H9 (cell line): ENCODE measurements around the gene TCTN2. TPM values are rescaled to one million over a fixed set of nuclear protein-coding genes. Genes with fewer than 3 reads are reported as not detected.

ENCODE experiments used
- DNase-seq: peaks from one replicate; pipeline ENCODE4 v3.0.0-alpha.2; 2017
- H2AFZ ChIP-seq: one replicate; pipeline ENCODE4 v1.6.1; 2013; ENCODE audit warnings: mild to moderate bottlenecking, low read length, control low read depth, moderate library complexity
- H2AK5ac ChIP-seq: 2 replicates; pipeline ENCODE4 v1.6.1; 2013; ENCODE audit warnings: low read length, control low read depth, mixed read lengths; ENCODE audit not compliant: insufficient read length
- H2BK120ac ChIP-seq: one replicate; pipeline ENCODE4 v1.6.1; 2013; ENCODE audit warnings: low read depth, mild to moderate bottlenecking, low read length, control low read depth, inconsistent platforms; ENCODE audit not compliant: poor library complexity, severe bottlenecking
- H2BK12ac ChIP-seq: 2 replicates; pipeline ENCODE4 v1.6.1; 2013; ENCODE audit warnings: low read length, control low read depth, mixed read lengths, low read depth; ENCODE audit not compliant: insufficient read length
- H2BK15ac ChIP-seq: 2 replicates; pipeline ENCODE4 v1.6.1; 2013; ENCODE audit warnings: low read depth, low read length, control low read depth
- H2BK20ac ChIP-seq: one replicate; pipeline ENCODE4 v1.6.1; 2013; ENCODE audit warnings: low read depth, mild to moderate bottlenecking, low read length, control low read depth, inconsistent platforms; ENCODE audit not compliant: poor library complexity, severe bottlenecking
- H2BK5ac ChIP-seq: 2 replicates; pipeline ENCODE4 v1.6.1; 2013; ENCODE audit warnings: low read length, control low read depth, mixed read lengths; ENCODE audit not compliant: insufficient read length
- H3K14ac ChIP-seq: 2 replicates; pipeline ENCODE4 v1.6.1; 2013; ENCODE audit warnings: low read length, control low read depth; ENCODE audit not compliant: insufficient read depth
- H3K18ac ChIP-seq: 2 replicates; pipeline ENCODE4 v1.6.1; 2013; ENCODE audit warnings: low read depth, mild to moderate bottlenecking, mixed read lengths, low read length, control low read depth; ENCODE audit not compliant: insufficient read length
- H3K23ac ChIP-seq: 2 replicates; pipeline ENCODE4 v1.6.1; 2013; ENCODE audit warnings: low read length, control low read depth, mixed read lengths, low read depth; ENCODE audit not compliant: insufficient read length
- H3K23me2 ChIP-seq: 2 replicates; pipeline ENCODE4 v1.6.1; 2013; ENCODE audit warnings: low read depth, mild to moderate bottlenecking, mixed read lengths, low read length, control low read depth; ENCODE audit not compliant: insufficient read length, poor library complexity, severe bottlenecking
- H3K27ac ChIP-seq: 2 replicates; pipeline ENCODE4 v1.5.1; 2013; ENCODE audit warnings: low read length, control low read depth, mixed read lengths, low read depth; ENCODE audit not compliant: insufficient read length
- H3K27me3 ChIP-seq: 2 replicates; pipeline ENCODE4 v1.6.1; 2013; ENCODE audit warnings: low read length, control low read depth, inconsistent platforms; ENCODE audit not compliant: insufficient read depth
- H3K4ac ChIP-seq: 2 replicates; pipeline ENCODE4 v1.6.1; 2013; ENCODE audit warnings: low read depth, mild to moderate bottlenecking, control low read depth, inconsistent platforms, low read length, moderate library complexity
- H3K4me1 ChIP-seq: 2 replicates; pipeline ENCODE4 v1.6.1; 2013; ENCODE audit warnings: low read length, control low read depth, inconsistent platforms; ENCODE audit not compliant: insufficient read depth
- H3K4me2 ChIP-seq: 2 replicates; pipeline ENCODE4 v1.6.1; 2013; ENCODE audit warnings: low read length, control low read depth, mixed read lengths; ENCODE audit not compliant: insufficient read length, insufficient read depth
- H3K56ac ChIP-seq: 2 replicates; pipeline ENCODE4 v1.6.1; 2013; ENCODE audit warnings: low read depth, mild to moderate bottlenecking, mixed read lengths, low read length, control low read depth; ENCODE audit not compliant: insufficient read length
- H3K79me1 ChIP-seq: 2 replicates; pipeline ENCODE4 v1.6.1; 2013; ENCODE audit warnings: low read depth, mild to moderate bottlenecking, moderate library complexity, low read length, control low read depth, inconsistent platforms; ENCODE audit not compliant: insufficient read depth, poor library complexity, severe bottlenecking
- H3K79me2 ChIP-seq: 2 replicates; pipeline ENCODE4 v1.6.1; 2013; ENCODE audit warnings: low read length, control low read depth, inconsistent platforms; ENCODE audit not compliant: insufficient read depth
- H3K9ac ChIP-seq: 2 replicates; pipeline ENCODE4 v1.6.1; 2013; ENCODE audit warnings: low read length, control low read depth, mixed read lengths; ENCODE audit not compliant: insufficient read length; ENCODE audit errors: extremely low read depth
- H3K9me3 ChIP-seq: one replicate; pipeline ENCODE4 v1.6.1; 2013; ENCODE audit warnings: low read depth, low read length, inconsistent platforms; ENCODE audit not compliant: control insufficient read depth
- H3T11ph ChIP-seq: one replicate; pipeline ENCODE4 v1.6.1; 2013; ENCODE audit warnings: mild to moderate bottlenecking, low read length, control low read depth, inconsistent platforms
- H4K20me1 ChIP-seq: one replicate; pipeline ENCODE4 v1.6.1; 2013; ENCODE audit not compliant: control insufficient read depth, insufficient read length, insufficient read depth
- H4K5ac ChIP-seq: 2 replicates; pipeline ENCODE4 v1.6.1; 2013; ENCODE audit warnings: low read depth, mild to moderate bottlenecking, mixed read lengths, low read length, control low read depth; ENCODE audit not compliant: insufficient read length
- H4K8ac ChIP-seq: replicated peaks from 2 replicates; pipeline ENCODE4 v1.6.1; 2013; ENCODE audit warnings: low read length, control low read depth, mixed read lengths, low read depth; ENCODE audit not compliant: insufficient read length
- H4K91ac ChIP-seq: 2 replicates; pipeline ENCODE4 v1.6.1; 2013; ENCODE audit warnings: low read depth, mild to moderate bottlenecking, moderate library complexity, mixed read lengths, low read length, control low read depth; ENCODE audit not compliant: insufficient read length
- H3K27ac Mint-ChIP-seq, 3 experiments: 2 replicates in 2 of 3; 3 replicates in 1 of 3; pipeline ENCODE4 v1.8.0; 2020 to 2021; ENCODE audit warnings: mixed read lengths in 3 of 3, mild to moderate bottlenecking in 1 of 3, moderate library complexity in 1 of 3
- H3K27me3 Mint-ChIP-seq: 2 replicates; pipeline ENCODE4 v1.8.0; 2021; ENCODE audit warnings: low read depth, mild to moderate bottlenecking, moderate library complexity, mixed read lengths
- H3K36me3 Mint-ChIP-seq, 3 experiments: 2 replicates in 2 of 3; 3 replicates in 1 of 3; pipeline ENCODE4 v1.8.0; 2020 to 2021; ENCODE audit warnings: low read depth in 3 of 3, mixed read lengths in 3 of 3; ENCODE audit not compliant: insufficient read depth in 1 of 3
- H3K4me1 Mint-ChIP-seq, 2 experiments: 2 replicates each; pipeline ENCODE4 v1.8.0; 2020; ENCODE audit warnings: mixed read lengths in 2 of 2
- H3K4me3 Mint-ChIP-seq, 2 experiments: 2 replicates in 1 of 2; 3 replicates in 1 of 2; pipeline ENCODE4 v1.8.0; 2020 to 2021; ENCODE audit warnings: mild to moderate bottlenecking in 2 of 2, mixed read lengths in 2 of 2, moderate library complexity in 1 of 2
- H3K9me3 Mint-ChIP-seq, 2 experiments: 2 replicates in 1 of 2; 3 replicates in 1 of 2; pipeline ENCODE4 v1.8.0; 2020; ENCODE audit warnings: mild to moderate bottlenecking in 2 of 2, mixed read lengths in 2 of 2, moderate library complexity in 1 of 2
- CTCF ChIP-seq: fragments of 200-600 bp; sonication (generic); conservative IDR thresholded peaks from 3 replicates; pipeline ENCODE4 v1.8.0; 2021; ENCODE audit warnings: antibody characterized with exemption, mild to moderate bottlenecking
- WGBS: extraction: QIAGEN DNeasy Blood & Tissue Kit; methylation state at CpG from one replicate; pipeline ENCODE4 v1.1.7; 2013; ENCODE audit warnings: missing lambda C conversion rate, low lambda C conversion rate, mixed read lengths; ENCODE audit not compliant: insufficient read length; ENCODE audit errors: extremely low coverage; 5-methylcytosine and 5-hydroxymethylcytosine counted together
- total RNA-seq: library from RNA; stranded (reverse); gene quantifications from 2 replicates; pipeline ENCODE4 v1.2.1, GENCODE V29; 2021

Gene TCTN2
- total RNA-seq, 1 experiment from 2014 or later = 7.4 TPM

- no peak overlapping the region for H3K4me2 ChIP-seq
- H3K18ac ChIP-seq = no peak overlapping the region
- no CpG with 5 or more reads among the region's 3 CpGs for WGBS
- H4K91ac ChIP-seq = no peak overlapping the region
- no peak overlapping the region for H3T11ph ChIP-seq
- no peaks in the 10 kb centered on the region for H3K23me2 ChIP-seq
- no peaks in the 10 kb centered on the region for H3K9me3 ChIP-seq
- no peak overlapping the region for H3K56ac ChIP-seq
- Mint-ChIP-seq H3K9me3 (no peaks in the 10 kb centered on the region), H3K4me1 (no peaks in the 10 kb centered on the region), H3K27me3 (no peaks in the 10 kb centered on the region), H3K27ac (no peak overlapping the region), H3K4me3 (no peak overlapping the region), H3K36me3 (peaks cover 0 to 6% (median 4%) of the 10 kb centered on the region in 3 experiments; a peak in 3 of 7 replicates)
- H3K27ac ChIP-seq = no peak overlapping the region
- H3K4me1 ChIP-seq = no peaks in the 10 kb centered on the region
- no peaks in the 10 kb centered on the region for H3K79me2 ChIP-seq
- no peak overlapping the region for H2BK5ac ChIP-seq
- H4K5ac ChIP-seq = no peak overlapping the region
- no peaks in the 10 kb centered on the region for H3K27me3 ChIP-seq
- no peak overlapping the region for H2BK120ac ChIP-seq
- no peak overlapping the region for H2AFZ ChIP-seq
- no peak overlapping the region for H2BK12ac ChIP-seq
- H3K14ac ChIP-seq = no peak overlapping the region
- H3K79me1 ChIP-seq = no peaks in the 10 kb centered on the region
- no peak overlapping the region for H2BK20ac ChIP-seq
- no peak for TF ChIP-seq CTCF
- H2AK5ac ChIP-seq = no peak overlapping the region
- no peak overlapping the region for H3K23ac ChIP-seq
- H4K8ac ChIP-seq = no peak overlapping the region
- no peak overlapping the region for H2BK15ac ChIP-seq
- DNase-seq = no peak
- H4K20me1 ChIP-seq = no peaks in the 10 kb centered on the region
- H3K4ac ChIP-seq = no peak overlapping the region
- H3K9ac ChIP-seq = no peak overlapping the region
Observed at GRCh38 chr12:123683964-123684363, 13.1 kb downstream of the TCTN2 start.
